HG02885 (cell line): ENCODE results near the gene LEPROT.
"Not testable (repeated sequence)": the region's sequence is repeated elsewhere in the genome, so short reads cannot be mapped to it uniquely, and the experiment has no call there.

ENCODE experiments used
- ATAC-seq: cut with Tn5 transposase; IDR thresholded peaks from one replicate; pipeline ENCODE4 v1.9.1; 2021; ENCODE audit warnings: mild to moderate bottlenecking; ENCODE audit not compliant: unreplicated experiment, poor library complexity

LEPROT gene

GRCh38 chr1:65420590-65421350 is at the start of gene LEPROT, which contains the start of gene LEPR:
Gene LEPROT (plus strand): TSS chr1:65420668. CDS start chr1:65420725, 57 bp downstream.
Gene LEPR (plus strand): TSS chr1:65420668. CDS start chr1:65565566, 144,898 bp downstream.
- peak; percentile 65 for ATAC-seq

- ATAC-seq = no peak
Observed at GRCh38 chr1:65371544-65371943, 48.9 kb upstream of the LEPROT start.

- ATAC-seq = no peak
Observed at GRCh38 chr1:65372557-65372956, 47.9 kb upstream of the LEPROT start.

GRCh38 chr1:65377496-65378246 is 42.8 kb upstream of the LEPROT start:
- ATAC-seq = no peak

GRCh38 chr1:65378247-65378946 is 42.1 kb upstream of the LEPROT start:
- no peak for ATAC-seq

- ATAC-seq = not testable (repeated sequence)
Observed at GRCh38 chr1:65384426-65384825, 36.0 kb upstream of the LEPROT start.

GRCh38 chr1:65386439-65386838 is 34.0 kb upstream of the LEPROT start:
- ATAC-seq = no peak

GRCh38 chr1:65387821-65388220 is 32.6 kb upstream of the LEPROT start:
- no peak for ATAC-seq

GRCh38 chr1:65388908-65389695 is 31.4 kb upstream of the LEPROT start:
- no peak for ATAC-seq

GRCh38 chr1:65392497-65392896 is 28.0 kb upstream of the LEPROT start:
- no peak for ATAC-seq

GRCh38 chr1:65393347-65393746 is 27.1 kb upstream of the LEPROT start:
- peak; percentile 90 for ATAC-seq

- ATAC-seq = no peak
Observed at GRCh38 chr1:65393928-65394327, 26.5 kb upstream of the LEPROT start.

GRCh38 chr1:65395887-65396612 is 24.4 kb upstream of the LEPROT start:
- ATAC-seq = no peak

- ATAC-seq = no peak
Observed at GRCh38 chr1:65398083-65398482, 22.4 kb upstream of the LEPROT start.

- no peak for ATAC-seq
Observed at GRCh38 chr1:65399003-65399402, 21.5 kb upstream of the LEPROT start.

GRCh38 chr1:65401612-65402011 is 18.9 kb upstream of the LEPROT start:
- ATAC-seq = no peak

- ATAC-seq = no peak
Observed at GRCh38 chr1:65404941-65405340, 15.5 kb upstream of the LEPROT start.

GRCh38 chr1:65407877-65408276 is 12.6 kb upstream of the LEPROT start:
- no peak for ATAC-seq

- no peak for ATAC-seq
Observed at GRCh38 chr1:65409314-65409713, 11.2 kb upstream of the LEPROT start.
